Endodermal cell (in vitro differentiated cells): ENCODE data around the gene SYNDIG1. TPM values are rescaled to one million over a fixed set of nuclear protein-coding genes. Genes with fewer than 3 reads are reported as not detected.

Source experiments
- DNase-seq: peaks from one replicate; pipeline ENCODE4 v3.0.0-alpha.2; 2017
- H3K27ac ChIP-seq: 2 replicates; pipeline ENCODE4 v1.5.1; 2013; ENCODE audit warnings: mild to moderate bottlenecking, low read depth, low read length, moderate library complexity
- H3K27me3 ChIP-seq: 2 replicates; pipeline ENCODE4 v1.6.1; 2013; ENCODE audit warnings: mild to moderate bottlenecking, low read length, moderate library complexity; ENCODE audit not compliant: insufficient read depth, control insufficient read depth, poor library complexity, severe bottlenecking
- H3K36me3 ChIP-seq: 2 replicates; pipeline ENCODE4 v1.7.0; 2013; ENCODE audit warnings: mild to moderate bottlenecking, low read length, moderate library complexity; ENCODE audit not compliant: control insufficient read depth, insufficient read depth
- H3K4me1 ChIP-seq: one replicate; pipeline ENCODE4 v1.7.0; 2013; ENCODE audit warnings: low read length; ENCODE audit not compliant: control insufficient read depth, insufficient read depth
- H3K4me3 ChIP-seq: 2 replicates; pipeline ENCODE4 v1.5.1; 2013; ENCODE audit warnings: mild to moderate bottlenecking, low read length, moderate library complexity
- H3K9ac ChIP-seq: 2 replicates; pipeline ENCODE4 v1.6.1; 2013; ENCODE audit warnings: mild to moderate bottlenecking, low read length, moderate library complexity; ENCODE audit not compliant: poor library complexity, severe bottlenecking; ENCODE audit errors: extremely low read depth
- H3K9me3 ChIP-seq: 2 replicates; pipeline ENCODE4 v1.6.1; 2013; ENCODE audit warnings: mild to moderate bottlenecking, low read length, moderate library complexity; ENCODE audit not compliant: control insufficient read depth
- H3K27ac Mint-ChIP-seq: 2 replicates; pipeline ENCODE4 v1.8.0; 2020; ENCODE audit warnings: mixed read lengths
- H3K27me3 Mint-ChIP-seq: 2 replicates; pipeline ENCODE4 v1.8.0; 2021; ENCODE audit warnings: mild to moderate bottlenecking, mixed read lengths; ENCODE audit not compliant: insufficient read depth
- H3K36me3 Mint-ChIP-seq: 2 replicates; pipeline ENCODE4 v1.8.0; 2020; ENCODE audit warnings: low read depth, mixed read lengths
- H3K4me1 Mint-ChIP-seq: 2 replicates; pipeline ENCODE4 v1.8.0; 2020; ENCODE audit warnings: mixed read lengths
- H3K4me3 Mint-ChIP-seq: 2 replicates; pipeline ENCODE4 v1.8.0; 2020; ENCODE audit warnings: mild to moderate bottlenecking, moderate library complexity, mixed read lengths
- H3K9me3 Mint-ChIP-seq: 2 replicates; pipeline ENCODE4 v1.8.0; 2020; ENCODE audit warnings: mild to moderate bottlenecking, mixed read lengths
- CTCF ChIP-seq: fragments of 200-600 bp; sonication (generic); conservative IDR thresholded peaks from 2 replicates; pipeline ENCODE4 v1.5.0; 2021; ENCODE audit warnings: antibody characterized with exemption, mild to moderate bottlenecking
- WGBS, 2 experiments: methylation state at CpG; one replicate each; pipeline versions ENCODE4 v1.1.5 to v1.1.7; 2013; ENCODE audit warnings: missing lambda C conversion rate in 2 of 2, mixed read lengths in 1 of 2; ENCODE audit not compliant: insufficient coverage in 1 of 2, insufficient read length in 1 of 2; 5-methylcytosine and 5-hydroxymethylcytosine counted together
- total RNA-seq, 2 donors: library from RNA; stranded (reverse); fragmentation: NEBNext Ultra II Directional in 1 of 2; extraction: Animal tissue kit (Norgen Biotek cat#: 25700) in 1 of 2; gene quantifications; 2 replicates in 1 of 2; 3 replicates in 1 of 2; pipeline ENCODE4 v1.2.1, GENCODE V29; 2021

SYNDIG1 gene
- total RNA-seq, 2 donors from 2014 or later = 5.5 to 6.8 TPM

GRCh38 chr20:24455081-24455480, 14.3 kb upstream of the SYNDIG1 start:
- TF ChIP-seq CTCF = no peak
- no peaks in the 10 kb centered on the region for H3K9me3 ChIP-seq
- DNase-seq = no peak
- peaks cover 14% of the 10 kb centered on the region for H3K27me3 ChIP-seq
- no peaks in the 10 kb centered on the region for H3K4me1 ChIP-seq
- H3K36me3 ChIP-seq = no peaks in the 10 kb centered on the region
- Mint-ChIP-seq H3K4me3 (no peak overlapping the region), H3K27ac (no peak overlapping the region), H3K36me3 (no peaks in the 10 kb centered on the region), H3K4me1 (peaks cover 4% of the 10 kb centered on the region), H3K27me3 (peaks cover 32% of the 10 kb centered on the region), H3K9me3 (no peaks in the 10 kb centered on the region)
- no peak overlapping the region for H3K27ac ChIP-seq
- no peak overlapping the region for H3K9ac ChIP-seq
- 71 to 79% methylated on average over 4 to 6 of the region's 6 CpGs for WGBS, 2 experiments
- no peak overlapping the region for H3K4me3 ChIP-seq

DNA sequence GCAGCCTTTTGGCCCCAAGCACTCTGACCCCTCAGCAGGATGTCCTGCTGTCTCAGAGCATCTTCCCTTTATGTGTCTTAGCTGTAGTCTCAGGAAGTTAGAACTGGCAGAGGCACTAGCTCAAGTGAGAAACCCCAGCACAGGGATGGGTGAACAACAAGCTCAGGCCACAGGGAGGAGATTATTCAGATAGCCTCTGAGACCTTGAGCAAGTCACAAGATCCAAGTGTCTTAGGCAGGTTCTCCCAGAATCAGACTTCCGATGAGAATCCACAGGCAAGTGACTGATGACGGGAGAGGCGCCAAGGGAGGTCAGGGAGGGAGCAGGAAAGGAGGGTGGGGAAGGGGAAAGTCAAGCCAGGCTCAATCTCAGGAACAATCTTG, 13.0 kb upstream of the SYNDIG1 start:
- no peaks in the 10 kb centered on the region for H3K9me3 Mint-ChIP-seq
- no peak overlapping the region for H3K4me3 Mint-ChIP-seq
- H3K36me3 Mint-ChIP-seq = no peaks in the 10 kb centered on the region
- no peaks in the 10 kb centered on the region for H3K9me3 ChIP-seq
- no peak for DNase-seq
- no peak overlapping the region for H3K27ac Mint-ChIP-seq
- no peak overlapping the region for H3K4me3 ChIP-seq
- no peaks in the 10 kb centered on the region for H3K36me3 ChIP-seq
- TF ChIP-seq CTCF = no peak
- WGBS, 2 experiments = 60 to 85% methylated on average over 1 to 3 of the region's 3 CpGs
- H3K27me3 ChIP-seq = peaks cover 14% of the 10 kb centered on the region
- peaks cover 32% of the 10 kb centered on the region for H3K27me3 Mint-ChIP-seq
- no peaks in the 10 kb centered on the region for H3K4me1 ChIP-seq
- no peak overlapping the region for H3K9ac ChIP-seq
- peaks cover 7% of the 10 kb centered on the region for H3K4me1 Mint-ChIP-seq
- no peak overlapping the region for H3K27ac ChIP-seq

DNA sequence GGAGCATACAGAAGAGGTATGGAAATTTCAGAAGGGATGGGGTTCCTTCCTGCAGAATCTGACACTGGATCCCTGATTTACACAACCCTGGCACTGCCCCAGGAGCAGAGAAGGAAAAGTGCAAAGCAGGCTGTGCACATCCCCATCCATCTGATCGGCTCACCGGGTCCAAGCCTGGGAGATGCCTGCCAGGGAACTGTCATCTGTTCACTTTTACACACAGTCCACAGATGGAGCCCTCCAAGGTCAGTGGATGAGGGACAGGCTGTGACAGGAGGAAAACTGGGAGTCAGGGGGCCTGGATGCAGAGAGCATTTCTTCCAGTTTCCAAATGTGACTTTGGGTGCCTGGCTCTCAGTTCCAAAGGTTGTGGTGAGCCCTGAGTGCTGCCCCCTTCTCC, 11.0 kb upstream of the SYNDIG1 start:
- Histone ChIP-seq H3K9me3 (no peaks in the 10 kb centered on the region), H3K4me1 (no peaks in the 10 kb centered on the region), H3K9ac (no peak overlapping the region), H3K27me3 (peaks cover 14% of the 10 kb centered on the region), H3K36me3 (no peaks in the 10 kb centered on the region), H3K27ac (no peak overlapping the region), H3K4me3 (no peak overlapping the region)
- H3K4me3 Mint-ChIP-seq = no peak overlapping the region
- H3K27ac Mint-ChIP-seq = no peak overlapping the region
- TF ChIP-seq CTCF = no peak
- peaks cover 8% of the 10 kb centered on the region for H3K4me1 Mint-ChIP-seq
- no peaks in the 10 kb centered on the region for H3K36me3 Mint-ChIP-seq
- H3K9me3 Mint-ChIP-seq = no peaks in the 10 kb centered on the region
- DNase-seq = no peak
- 90% methylated on average over 2 of the region's 2 CpGs; no CpG with 5 or more reads in 1 of the 2 experiments for WGBS, 2 experiments
- H3K27me3 Mint-ChIP-seq = peaks cover 37% of the 10 kb centered on the region
